WTC11 (cell line): Measurements from ENCODE around the gene FRMD4A.

Experiments
- FOXK1 ChIP-seq: sonication (generic); formaldehyde crosslinking; IDR thresholded peaks from 2 replicates; pipeline ENCODE4 v1.8.0; 2022; ENCODE audit warnings: mild to moderate bottlenecking, moderate library complexity, missing genetic modification reagents
- NFE2L1 ChIP-seq: sonication (generic); formaldehyde crosslinking; IDR thresholded peaks from 2 replicates; pipeline ENCODE4 v1.8.1; 2023; ENCODE audit warnings: missing genetic modification reagents
- ZNF219 ChIP-seq: sonication (generic); formaldehyde crosslinking; IDR thresholded peaks from 2 replicates; pipeline ENCODE4 v1.8.0; 2023; ENCODE audit warnings: missing genetic modification reagents, mild to moderate bottlenecking, borderline replicate concordance
- TF ChIP-seq, protein P1 (sequence below): fragments of 200-600 bp; IDR thresholded peaks from 2 replicates; pipeline ENCODE4 v1.8.0; 2022; ENCODE audit warnings: antibody characterized with exemption
- TF ChIP-seq, protein P2 (sequence below): sonication (generic); formaldehyde crosslinking; IDR thresholded peaks from 2 replicates; pipeline ENCODE4 v1.8.0; 2022; ENCODE audit warnings: mild to moderate bottlenecking, missing genetic modification reagents
- TF ChIP-seq, protein P3 (sequence below): sonication (generic); formaldehyde crosslinking; IDR thresholded peaks from 2 replicates; pipeline ENCODE4 v1.8.0; 2023; ENCODE audit warnings: missing genetic modification reagents, mild to moderate bottlenecking, borderline replicate concordance
- TF ChIP-seq, protein P4 (sequence below): sonication (generic); formaldehyde crosslinking; IDR thresholded peaks from 2 replicates; pipeline ENCODE4 v1.8.1; 2022; ENCODE audit warnings: mild to moderate bottlenecking, moderate library complexity, missing genetic modification reagents

DNA sequence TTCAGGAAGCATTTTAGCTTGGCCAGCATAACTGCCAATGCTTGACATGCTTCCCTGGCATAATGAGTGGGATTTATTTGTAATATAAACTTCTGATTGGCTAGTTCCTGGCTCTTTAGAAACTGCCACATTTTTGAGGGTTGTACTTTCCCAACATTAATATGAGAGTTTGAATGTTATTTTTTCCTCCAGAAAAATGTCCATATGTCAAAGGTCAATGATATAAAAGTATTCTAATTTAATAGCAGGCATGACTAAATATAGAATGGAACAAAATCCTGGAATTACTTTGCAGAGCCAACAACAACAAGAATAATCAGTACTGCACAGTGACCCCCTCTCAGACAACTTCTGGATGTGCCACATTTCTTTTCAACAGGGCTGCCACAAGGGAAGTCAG lies 391.3 kb downstream of the FRMD4A start:
- TF ChIP-seq FOXK1 (CRISPR knock-in tag) (no peak), ZNF219 (CRISPR knock-in tag) (no peak), NFE2L1 (CRISPR knock-in tag) (no peak)
- TF ChIP-seq, protein P1, sequence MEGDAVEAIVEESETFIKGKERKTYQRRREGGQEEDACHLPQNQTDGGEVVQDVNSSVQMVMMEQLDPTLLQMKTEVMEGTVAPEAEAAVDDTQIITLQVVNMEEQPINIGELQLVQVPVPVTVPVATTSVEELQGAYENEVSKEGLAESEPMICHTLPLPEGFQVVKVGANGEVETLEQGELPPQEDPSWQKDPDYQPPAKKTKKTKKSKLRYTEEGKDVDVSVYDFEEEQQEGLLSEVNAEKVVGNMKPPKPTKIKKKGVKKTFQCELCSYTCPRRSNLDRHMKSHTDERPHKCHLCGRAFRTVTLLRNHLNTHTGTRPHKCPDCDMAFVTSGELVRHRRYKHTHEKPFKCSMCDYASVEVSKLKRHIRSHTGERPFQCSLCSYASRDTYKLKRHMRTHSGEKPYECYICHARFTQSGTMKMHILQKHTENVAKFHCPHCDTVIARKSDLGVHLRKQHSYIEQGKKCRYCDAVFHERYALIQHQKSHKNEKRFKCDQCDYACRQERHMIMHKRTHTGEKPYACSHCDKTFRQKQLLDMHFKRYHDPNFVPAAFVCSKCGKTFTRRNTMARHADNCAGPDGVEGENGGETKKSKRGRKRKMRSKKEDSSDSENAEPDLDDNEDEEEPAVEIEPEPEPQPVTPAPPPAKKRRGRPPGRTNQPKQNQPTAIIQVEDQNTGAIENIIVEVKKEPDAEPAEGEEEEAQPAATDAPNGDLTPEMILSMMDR, result no peak
- TF ChIP-seq, protein P2, sequence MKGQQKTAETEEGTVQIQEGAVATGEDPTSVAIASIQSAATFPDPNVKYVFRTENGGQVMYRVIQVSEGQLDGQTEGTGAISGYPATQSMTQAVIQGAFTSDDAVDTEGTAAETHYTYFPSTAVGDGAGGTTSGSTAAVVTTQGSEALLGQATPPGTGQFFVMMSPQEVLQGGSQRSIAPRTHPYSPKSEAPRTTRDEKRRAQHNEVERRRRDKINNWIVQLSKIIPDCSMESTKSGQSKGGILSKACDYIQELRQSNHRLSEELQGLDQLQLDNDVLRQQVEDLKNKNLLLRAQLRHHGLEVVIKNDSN (CRISPR knock-in tag), result no peak
- TF ChIP-seq, protein P3, sequence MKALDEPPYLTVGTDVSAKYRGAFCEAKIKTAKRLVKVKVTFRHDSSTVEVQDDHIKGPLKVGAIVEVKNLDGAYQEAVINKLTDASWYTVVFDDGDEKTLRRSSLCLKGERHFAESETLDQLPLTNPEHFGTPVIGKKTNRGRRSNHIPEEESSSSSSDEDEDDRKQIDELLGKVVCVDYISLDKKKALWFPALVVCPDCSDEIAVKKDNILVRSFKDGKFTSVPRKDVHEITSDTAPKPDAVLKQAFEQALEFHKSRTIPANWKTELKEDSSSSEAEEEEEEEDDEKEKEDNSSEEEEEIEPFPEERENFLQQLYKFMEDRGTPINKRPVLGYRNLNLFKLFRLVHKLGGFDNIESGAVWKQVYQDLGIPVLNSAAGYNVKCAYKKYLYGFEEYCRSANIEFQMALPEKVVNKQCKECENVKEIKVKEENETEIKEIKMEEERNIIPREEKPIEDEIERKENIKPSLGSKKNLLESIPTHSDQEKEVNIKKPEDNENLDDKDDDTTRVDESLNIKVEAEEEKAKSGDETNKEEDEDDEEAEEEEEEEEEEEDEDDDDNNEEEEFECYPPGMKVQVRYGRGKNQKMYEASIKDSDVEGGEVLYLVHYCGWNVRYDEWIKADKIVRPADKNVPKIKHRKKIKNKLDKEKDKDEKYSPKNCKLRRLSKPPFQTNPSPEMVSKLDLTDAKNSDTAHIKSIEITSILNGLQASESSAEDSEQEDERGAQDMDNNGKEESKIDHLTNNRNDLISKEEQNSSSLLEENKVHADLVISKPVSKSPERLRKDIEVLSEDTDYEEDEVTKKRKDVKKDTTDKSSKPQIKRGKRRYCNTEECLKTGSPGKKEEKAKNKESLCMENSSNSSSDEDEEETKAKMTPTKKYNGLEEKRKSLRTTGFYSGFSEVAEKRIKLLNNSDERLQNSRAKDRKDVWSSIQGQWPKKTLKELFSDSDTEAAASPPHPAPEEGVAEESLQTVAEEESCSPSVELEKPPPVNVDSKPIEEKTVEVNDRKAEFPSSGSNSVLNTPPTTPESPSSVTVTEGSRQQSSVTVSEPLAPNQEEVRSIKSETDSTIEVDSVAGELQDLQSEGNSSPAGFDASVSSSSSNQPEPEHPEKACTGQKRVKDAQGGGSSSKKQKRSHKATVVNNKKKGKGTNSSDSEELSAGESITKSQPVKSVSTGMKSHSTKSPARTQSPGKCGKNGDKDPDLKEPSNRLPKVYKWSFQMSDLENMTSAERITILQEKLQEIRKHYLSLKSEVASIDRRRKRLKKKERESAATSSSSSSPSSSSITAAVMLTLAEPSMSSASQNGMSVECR, result no peak
- TF ChIP-seq, protein P4, sequence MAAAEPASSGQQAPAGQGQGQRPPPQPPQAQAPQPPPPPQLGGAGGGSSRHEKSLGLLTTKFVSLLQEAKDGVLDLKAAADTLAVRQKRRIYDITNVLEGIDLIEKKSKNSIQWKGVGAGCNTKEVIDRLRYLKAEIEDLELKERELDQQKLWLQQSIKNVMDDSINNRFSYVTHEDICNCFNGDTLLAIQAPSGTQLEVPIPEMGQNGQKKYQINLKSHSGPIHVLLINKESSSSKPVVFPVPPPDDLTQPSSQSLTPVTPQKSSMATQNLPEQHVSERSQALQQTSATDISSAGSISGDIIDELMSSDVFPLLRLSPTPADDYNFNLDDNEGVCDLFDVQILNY (CRISPR knock-in tag), result no peak
